CD4-positive, alpha-beta T cell (primary cell): Measurements from ENCODE around the gene PRSS37. TPM values are rescaled to one million over a fixed set of nuclear protein-coding genes. Genes with fewer than 3 reads are reported as not detected.

Source experiments
- ATAC-seq: fragments of 200-7000 bp; cut with Tn5 transposase; one replicate; pipeline ENCODE4 v1.10.0; 2022; ENCODE audit warnings: mild to moderate bottlenecking; ENCODE audit not compliant: poor library complexity
- CTCF ChIA-PET: fragments of 350-600 bp; sonication (Branson Sonifier 250); formaldehyde crosslinking; loops from one replicate; lab custom pipeline; 2021; ENCODE audit warnings: antibody characterized with exemption, inconsistent platforms; lab: Charles Lee
- POLR2A ChIA-PET: fragments of 350-600 bp; sonication (Branson Sonifier 250); formaldehyde crosslinking; loops from one replicate; lab custom pipeline; 2021; ENCODE audit warnings: antibody characterized with exemption, inconsistent platforms; lab: Charles Lee
- DNase-seq, 14 experiments: peaks; one replicate each; pipeline ENCODE4 v3.0.0-alpha.2; 2013 to 2020; ENCODE audit warnings: mixed read lengths in 2 of 14
- H3K27ac ChIP-seq, 2 donors: one replicate each; pipeline versions ENCODE4 v1.5.1 to v1.7.0; 2013; ENCODE audit warnings: low read length in 2 of 2, low read depth in 1 of 2, mild to moderate bottlenecking in 1 of 2
- H3K27me3 ChIP-seq, 2 experiments: 1 replicate in 1 of 2; 2 replicates in 1 of 2; pipeline versions ENCODE4 v1.6.1 to v1.7.0; 2013; ENCODE audit warnings: low read length in 2 of 2, control low read depth in 1 of 2, mild to moderate bottlenecking in 1 of 2, moderate library complexity in 1 of 2; ENCODE audit not compliant: insufficient read depth in 2 of 2, control insufficient read depth in 1 of 2
- H3K36me3 ChIP-seq: one replicate; pipeline ENCODE4 v1.6.1; 2013; ENCODE audit warnings: low read length, control low read depth; ENCODE audit not compliant: insufficient read depth
- H3K4me1 ChIP-seq: one replicate; pipeline ENCODE4 v1.6.1; 2013; ENCODE audit warnings: low read length, control low read depth; ENCODE audit not compliant: insufficient read depth
- H3K4me3 ChIP-seq: one replicate; pipeline ENCODE4 v1.5.1; 2013; ENCODE audit warnings: mild to moderate bottlenecking, low read length, moderate library complexity
- H3K9me3 ChIP-seq, 2 experiments: 1 replicate in 1 of 2; 2 replicates in 1 of 2; pipeline versions ENCODE4 v1.6.1 to v1.7.0; 2013; ENCODE audit warnings: low read length in 2 of 2, mild to moderate bottlenecking in 2 of 2, control low read depth in 1 of 2, moderate library complexity in 1 of 2; ENCODE audit not compliant: control insufficient read depth in 1 of 2, insufficient read depth in 1 of 2
- H3K27ac Mint-ChIP-seq: one replicate; pipeline ENCODE4 v1.8.0; 2020; ENCODE audit warnings: mixed read lengths
- H3K27me3 Mint-ChIP-seq: one replicate; pipeline ENCODE4 v1.8.0; 2021; ENCODE audit warnings: mixed read lengths
- H3K36me3 Mint-ChIP-seq: one replicate; pipeline ENCODE4 v1.8.0; 2021; ENCODE audit warnings: low read depth, mixed read lengths
- H3K4me1 Mint-ChIP-seq: one replicate; pipeline ENCODE4 v1.8.0; 2021; ENCODE audit warnings: low read depth, mixed read lengths
- H3K4me3 Mint-ChIP-seq: one replicate; pipeline ENCODE4 v1.8.0; 2020; ENCODE audit warnings: mild to moderate bottlenecking, mixed read lengths
- H3K9me3 Mint-ChIP-seq: one replicate; pipeline ENCODE4 v1.8.0; 2020; ENCODE audit warnings: mixed read lengths
- intact Hi-C, 2 experiments: fragments of 100-400 bp; cut with DNase I in 1 of 2; cut with micrococcal nuclease in 1 of 2; formaldehyde crosslinking; loops; one replicate each; pipeline versions ENCODE4 v1.15.1 to v1.9.0; 2023 to 2025; cut with DNase I, micrococcal nuclease
- total RNA-seq, 174 experiments: library from RNA in 2 of 174; stranded (reverse) in 2 of 174; gene quantifications; one replicate each; pipeline ENCODE4 v1.2.3 and lab custom pipeline; 2021 to 2026
- TF ChIP-seq, protein P1 (sequence below): fragments of 200-600 bp; IDR thresholded peaks from one replicate; pipeline ENCODE4 v1.8.0; 2022; ENCODE audit warnings: antibody characterized with exemption, mild to moderate bottlenecking

Gene PRSS37
- total RNA-seq, 2 experiments from 2014 or later, result not detected

DNA sequence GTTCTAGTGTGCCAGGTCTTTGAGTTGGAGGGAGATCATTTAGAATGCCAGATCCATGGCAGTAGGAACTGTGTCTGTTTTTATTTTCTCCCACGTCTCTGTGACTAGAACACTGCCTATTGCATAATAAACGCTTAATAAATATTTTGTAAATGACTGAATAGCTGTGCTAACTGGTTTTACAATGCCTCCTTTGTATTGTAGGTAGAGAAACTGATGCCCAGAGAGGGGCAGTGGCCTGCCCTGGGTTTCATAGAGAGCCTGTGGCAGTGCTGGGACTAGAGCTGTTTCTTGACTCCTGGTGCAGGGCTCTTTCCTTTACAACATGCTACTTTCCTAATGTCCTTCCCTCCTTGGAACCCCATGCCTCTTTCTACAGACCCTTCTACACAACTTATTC, 48.8 kb downstream of the PRSS37 start:
- Histone ChIP-seq H3K4me3 (no peak overlapping the region), H3K9me3 (no peaks in the 10 kb centered on the region), H3K4me1 (no peaks in the 10 kb centered on the region), H3K27me3 (no peaks in the 10 kb centered on the region), H3K27ac (no peak overlapping the region), H3K36me3 (peaks cover 13% of the 10 kb centered on the region)
- no peaks in the 10 kb centered on the region for H3K9me3 Mint-ChIP-seq
- DNase-seq, result no peak
- H3K27ac Mint-ChIP-seq, result no peak overlapping the region
- no peaks in the 10 kb centered on the region for H3K4me1 Mint-ChIP-seq
- intact Hi-C loops, result no loop called here
- no peaks in the 10 kb centered on the region for H3K27me3 Mint-ChIP-seq
- TF ChIP-seq, protein P1, sequence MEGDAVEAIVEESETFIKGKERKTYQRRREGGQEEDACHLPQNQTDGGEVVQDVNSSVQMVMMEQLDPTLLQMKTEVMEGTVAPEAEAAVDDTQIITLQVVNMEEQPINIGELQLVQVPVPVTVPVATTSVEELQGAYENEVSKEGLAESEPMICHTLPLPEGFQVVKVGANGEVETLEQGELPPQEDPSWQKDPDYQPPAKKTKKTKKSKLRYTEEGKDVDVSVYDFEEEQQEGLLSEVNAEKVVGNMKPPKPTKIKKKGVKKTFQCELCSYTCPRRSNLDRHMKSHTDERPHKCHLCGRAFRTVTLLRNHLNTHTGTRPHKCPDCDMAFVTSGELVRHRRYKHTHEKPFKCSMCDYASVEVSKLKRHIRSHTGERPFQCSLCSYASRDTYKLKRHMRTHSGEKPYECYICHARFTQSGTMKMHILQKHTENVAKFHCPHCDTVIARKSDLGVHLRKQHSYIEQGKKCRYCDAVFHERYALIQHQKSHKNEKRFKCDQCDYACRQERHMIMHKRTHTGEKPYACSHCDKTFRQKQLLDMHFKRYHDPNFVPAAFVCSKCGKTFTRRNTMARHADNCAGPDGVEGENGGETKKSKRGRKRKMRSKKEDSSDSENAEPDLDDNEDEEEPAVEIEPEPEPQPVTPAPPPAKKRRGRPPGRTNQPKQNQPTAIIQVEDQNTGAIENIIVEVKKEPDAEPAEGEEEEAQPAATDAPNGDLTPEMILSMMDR, result no peak
- ChIA-PET CTCF (no interaction called here), POLR2A (no interaction called here)
- ATAC-seq, result no peak
- H3K4me3 Mint-ChIP-seq, result no peak overlapping the region
- peaks cover 30% of the 10 kb centered on the region for H3K36me3 Mint-ChIP-seq

GRCh38 chr7:141789917-141790316, 51.4 kb downstream of the PRSS37 start, which contains the start of gene TAS2R5:
TAS2R5 (plus strand) TSS chr7:141790217; CDS start chr7:141790362, 145 bp downstream.
- Mint-ChIP-seq H3K4me1 (no peaks in the 10 kb centered on the region), H3K27me3 (no peaks in the 10 kb centered on the region), H3K36me3 (peaks cover 30% of the 10 kb centered on the region), H3K9me3 (no peaks in the 10 kb centered on the region), H3K27ac (no peak within 1 kb of the TSS), H3K4me3 (no peak within 1 kb of the TSS)
- no peak within 1 kb of the TSS for H3K4me3 ChIP-seq
- no peak for DNase-seq
- H3K4me1 ChIP-seq, result no peaks in the 10 kb centered on the region
- ChIA-PET CTCF (no interaction called here), POLR2A (no interaction called here)
- intact Hi-C loops, result no loop called here
- peaks cover 16% of the 10 kb centered on the region for H3K36me3 ChIP-seq
- no peaks in the 10 kb centered on the region for H3K9me3 ChIP-seq
- H3K27me3 ChIP-seq, result no peaks in the 10 kb centered on the region
- TF ChIP-seq, protein P1, result no peak
- H3K27ac ChIP-seq, result no peak within 1 kb of the TSS
- no peak for ATAC-seq

DNA sequence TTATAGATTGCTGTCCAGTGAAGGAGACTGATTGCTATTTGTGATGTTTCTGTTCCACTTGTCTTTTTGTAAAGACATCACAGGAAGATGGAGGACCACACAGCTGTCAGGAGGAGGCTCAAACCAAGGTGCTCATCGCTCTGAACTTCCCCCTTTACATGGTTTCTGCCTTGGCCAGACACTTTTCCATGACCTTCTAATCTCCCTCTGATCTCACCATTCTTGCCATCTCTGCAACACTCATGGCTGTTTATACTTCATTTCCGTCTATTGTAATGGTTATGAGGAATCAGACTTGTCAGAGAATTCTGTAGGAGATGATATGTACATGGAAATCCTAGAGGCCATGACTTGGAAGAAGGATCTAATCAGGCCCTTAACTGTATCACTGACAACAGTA, 53.0 kb downstream of the PRSS37 start:
- peaks cover 25% of the 10 kb centered on the region for H3K36me3 Mint-ChIP-seq
- no peak overlapping the region for H3K27ac Mint-ChIP-seq
- H3K4me3 ChIP-seq, result no peak overlapping the region

More for the DNA sequence above, 53.0 kb downstream of the PRSS37 start:
- intact Hi-C loops, result no loop called here
- CTCF ChIA-PET, result no interaction called here
- DNase-seq (no peak), ATAC-seq (no peak)
- H3K27me3 ChIP-seq, result no peaks in the 10 kb centered on the region
- Mint-ChIP-seq H3K4me1 (no peaks in the 10 kb centered on the region), H3K27me3 (no peaks in the 10 kb centered on the region), H3K9me3 (no peaks in the 10 kb centered on the region), H3K4me3 (no peak overlapping the region)
- TF ChIP-seq, protein P1, result no peak
- H3K9me3 ChIP-seq, result no peaks in the 10 kb centered on the region
- H3K4me1 ChIP-seq, result no peaks in the 10 kb centered on the region
- POLR2A ChIA-PET, result no interaction called here
- H3K27ac ChIP-seq, result no peak overlapping the region
- H3K36me3 ChIP-seq, result peaks cover 16% of the 10 kb centered on the region

Other genes starting within 250 kb of the PRSS37 start
- gene DENND11, start 139.3 kb downstream of the PRSS37 start, total RNA-seq, result 10 to 100 TPM; 39.2 to 41.1 TPM
- under 1 TPM; 0.08 to 0.14 TPM for gene WEE2, start 133.1 kb downstream of the PRSS37 start, total RNA-seq
- 100 to 1,000 TPM; 108 to 116 TPM for gene SSBP1, start 103.1 kb downstream of the PRSS37 start, total RNA-seq
- under 1 TPM; 0.25 to 0.31 TPM for gene TAS2R3, start 77.4 kb downstream of the PRSS37 start, total RNA-seq
- gene TAS2R4, start 64.8 kb downstream of the PRSS37 start, total RNA-seq, result under 1 TPM; 0.16 to 0.17 TPM
- gene TAS2R5, start 51.3 kb downstream of the PRSS37 start, total RNA-seq, result under 1 TPM; 0.47 to 0.56 TPM
- not detected for gene OR9A4, start 74.9 kb upstream of the PRSS37 start, total RNA-seq
- not detected for gene CLEC5A, start 105.5 kb upstream of the PRSS37 start, total RNA-seq
- not detected for gene TAS2R38, start 132.3 kb upstream of the PRSS37 start, total RNA-seq
- gene MGAM, start 154.4 kb upstream of the PRSS37 start, total RNA-seq, result not detected